K562 (cell line): ENCODE results near the gene RPUSD1. TPM values are rescaled to one million over a fixed set of nuclear protein-coding genes. Genes with fewer than 3 reads are reported as not detected.

Experiments used
- BRD4 ChIP-seq: fragments of 200-600 bp; sonication (generic); IDR thresholded peaks from 2 replicates; pipeline ENCODE4 v1.6.1; 2017; ENCODE audit warnings: inconsistent platforms
- CEBPG ChIP-seq, 3 experiments: fragments of 200-800 bp in 1 of 3; sonication (Bioruptor generic) in 1 of 3; sonication (generic) in 1 of 3; formaldehyde crosslinking in 1 of 3; IDR thresholded peaks in 2 of 3; conservative IDR thresholded peaks in 1 of 3; 2 replicates each; pipeline versions ENCODE4 v1.6.1 to v1.8.0; 2016 to 2022; ENCODE audit warnings: missing compliant biosample characterization in 2 of 3, missing genetic modification characterization in 2 of 3, mild to moderate bottlenecking in 1 of 3, missing genetic modification reagents in 1 of 3
- CREM ChIP-seq: IDR thresholded peaks from 2 replicates; pipeline ENCODE4 v1.6.1; 2014; ENCODE audit warnings: antibody characterized with exemption, low read depth
- ESRRB ChIP-seq: fragments of 250-450 bp; sonication (Bioruptor Pico); IDR thresholded peaks from 2 replicates; pipeline ENCODE4 v1.5.0; 2020; ENCODE audit warnings: mild to moderate bottlenecking, moderate library complexity, borderline replicate concordance
- HDAC1 ChIP-seq, 2 experiments: fragments of 450-650 bp; IDR thresholded peaks; 2 replicates each; pipeline ENCODE4 v1.6.1; 2016 to 2017; ENCODE audit warnings: inconsistent platforms in 1 of 2, mild to moderate bottlenecking in 1 of 2, moderate library complexity in 1 of 2
- KDM1A ChIP-seq, 2 experiments: fragments of 450-650 bp; IDR thresholded peaks; 2 replicates each; pipeline ENCODE4 v1.6.1; 2016; ENCODE audit warnings: mild to moderate bottlenecking in 2 of 2
- KDM4B ChIP-seq, 2 experiments: fragments of 450-650 bp in 1 of 2; sonication (generic) in 1 of 2; IDR thresholded peaks; 2 replicates each; pipeline ENCODE4 v1.6.1; 2016 to 2017; ENCODE audit warnings: borderline replicate concordance in 2 of 2, antibody characterized with exemption in 1 of 2, low read depth in 1 of 2, mild to moderate bottlenecking in 1 of 2
- NR2C2 ChIP-seq, 2 experiments: fragments of 200-800 bp in 1 of 2; sonication (Bioruptor generic) in 1 of 2; sonication (generic) in 1 of 2; formaldehyde crosslinking in 1 of 2; IDR thresholded peaks; 2 replicates each; pipeline versions ENCODE4 v1.6.1 to v1.8.0; 2016 to 2022; ENCODE audit warnings: mild to moderate bottlenecking in 1 of 2, missing compliant biosample characterization in 1 of 2, missing genetic modification characterization in 1 of 2, missing genetic modification reagents in 1 of 2
- POLR2A ChIP-seq: fragments of 450-650 bp; conservative IDR thresholded peaks from 2 replicates; pipeline ENCODE4 v1.6.1; 2016
- RHOXF2B ChIP-seq: fragments of 250-450 bp; sonication (Bioruptor Pico); conservative IDR thresholded peaks from 2 replicates; pipeline ENCODE4 v1.5.1; 2021
- SNAPC5 ChIP-seq: fragments of 250-450 bp; sonication (Bioruptor Pico); IDR thresholded peaks from 2 replicates; pipeline ENCODE4 v1.8.0; 2021; ENCODE audit warnings: moderate library complexity, mild to moderate bottlenecking, inconsistent platforms
- ZNF316 ChIP-seq: fragments of 450-650 bp; IDR thresholded peaks from 2 replicates; pipeline ENCODE4 v1.6.1; 2016
- polyA plus RNA-seq, 8 experiments: library from polyadenylated mRNA; depleted of rRNA in 4 of 8; stranded (reverse) in 5 of 8; unstranded in 3 of 8; fragments of >200 nt; fragmentation: Nextera tagmentation in 2 of 8; fragmentation: Illumina TruSeq in 1 of 8; extraction: Ambion mirVana in 2 of 8; extraction: Trizol in 1 of 8; gene quantifications; 2 replicates each; pipeline versions ENCODE4 v1.2.1 to v1.2.3, GENCODE V29; 2011 to 2014; ENCODE audit warnings: inconsistent platforms in 1 of 8, missing spikeins in 1 of 8
- total RNA-seq, 7 experiments: library from RNA; depleted of rRNA in 6 of 7; stranded (reverse); fragments of >200 nt in 6 of 7; fragmentation: Illumina TruSeq in 2 of 7; extraction: Trizol in 2 of 7; gene quantifications; 2 replicates each; pipeline versions ENCODE4 v1.2.1 to v1.2.3, GENCODE V29; 2011 to 2021; ENCODE audit warnings: low replicate concordance in 1 of 7
- TF ChIP-seq, protein P1 (sequence below): fragments of 250-450 bp; sonication (Bioruptor Pico); IDR thresholded peaks from 2 replicates; pipeline ENCODE4 v1.9.0; 2021; ENCODE audit warnings: mild to moderate bottlenecking, inconsistent platforms

The RPUSD1 gene
- total and polyA plus RNA-seq, 9 of the 15 experiments (the other 6 are each of a cell fraction or from before 2014, with no cell fraction given) = 0.45 to 56.6 (median 12.0) TPM

GRCh38 chr16:740764-741505, 47.2 kb downstream of the RPUSD1 start, which contains the start of gene CIAO3 (continued):
- TF ChIP-seq KDM4B (IDR thresholded peaks at IDR 0.05; ENCODE audit: borderline replicate concordance in 2 of 2, low read depth in 1 of 2) (no peak), BRD4 (0 out of 2 replicates have a peak, but pooled peaks have one; percentile 38), RHOXF2B (no peak), CREM (peak; percentile 99), ESRRB (CRISPR knock-in tag) (no peak), SNAPC5 (CRISPR knock-in tag) (no peak), KDM1A (IDR thresholded peaks at IDR 0.05) (no peak), POLR2A (peak; percentile 77), NR2C2 (CRISPR knock-in tag; IDR thresholded peaks at IDR 0.05) (peak; percentile 54; the same call in 1 of the 2 replicates), NR2C2 (tag; IDR thresholded peaks at IDR 0.05) (peak; percentile 86), ZNF316 (0 out of 2 replicates have a peak, but pooled peaks have one; percentile 5), CEBPG (CRISPR knock-in tag; IDR thresholded peaks at IDR 0.05) (peak; percentile 50; the same call in 1 of the 2 replicates), CEBPG (tag; conservative IDR thresholded peaks at IDR 0.05 in 1 of 2, IDR thresholded peaks at IDR 0.05 in 1 of 2) (no peak), HDAC1 (IDR thresholded peaks at IDR 0.05) (peak in 1 of 2 experiments; percentile 28; a peak in 1 of 4 replicates)
- TF ChIP-seq, protein P1, sequence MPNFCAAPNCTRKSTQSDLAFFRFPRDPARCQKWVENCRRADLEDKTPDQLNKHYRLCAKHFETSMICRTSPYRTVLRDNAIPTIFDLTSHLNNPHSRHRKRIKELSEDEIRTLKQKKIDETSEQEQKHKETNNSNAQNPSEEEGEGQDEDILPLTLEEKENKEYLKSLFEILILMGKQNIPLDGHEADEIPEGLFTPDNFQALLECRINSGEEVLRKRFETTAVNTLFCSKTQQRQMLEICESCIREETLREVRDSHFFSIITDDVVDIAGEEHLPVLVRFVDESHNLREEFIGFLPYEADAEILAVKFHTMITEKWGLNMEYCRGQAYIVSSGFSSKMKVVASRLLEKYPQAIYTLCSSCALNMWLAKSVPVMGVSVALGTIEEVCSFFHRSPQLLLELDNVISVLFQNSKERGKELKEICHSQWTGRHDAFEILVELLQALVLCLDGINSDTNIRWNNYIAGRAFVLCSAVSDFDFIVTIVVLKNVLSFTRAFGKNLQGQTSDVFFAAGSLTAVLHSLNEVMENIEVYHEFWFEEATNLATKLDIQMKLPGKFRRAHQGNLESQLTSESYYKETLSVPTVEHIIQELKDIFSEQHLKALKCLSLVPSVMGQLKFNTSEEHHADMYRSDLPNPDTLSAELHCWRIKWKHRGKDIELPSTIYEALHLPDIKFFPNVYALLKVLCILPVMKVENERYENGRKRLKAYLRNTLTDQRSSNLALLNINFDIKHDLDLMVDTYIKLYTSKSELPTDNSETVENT (CRISPR knock-in tag) = peak; percentile 34; the same call in 1 of the 2 replicates
